GDM1 (cell line): ENCODE data around the gene PLA2G4D.

ENCODE experiments used
- DNase-seq: peaks from one replicate; lab custom pipeline; 2025; lab: John Stamatoyannopoulos, UW

Gene PLA2G4D

GRCh38 chr15:42090781-42091180 is 3.6 kb downstream of the PLA2G4D start:
- no peak for DNase-seq

GRCh38 chr15:42090370-42090769 is 4.0 kb downstream of the PLA2G4D start:
- no peak for DNase-seq

- no peak for DNase-seq
These were observed 4.4 kb downstream of the PLA2G4D start for GRCh38 chr15:42089942-42090341.

GRCh38 chr15:42088801-42089640 is 5.3 kb downstream of the PLA2G4D start:
- no peak for DNase-seq

DNA sequence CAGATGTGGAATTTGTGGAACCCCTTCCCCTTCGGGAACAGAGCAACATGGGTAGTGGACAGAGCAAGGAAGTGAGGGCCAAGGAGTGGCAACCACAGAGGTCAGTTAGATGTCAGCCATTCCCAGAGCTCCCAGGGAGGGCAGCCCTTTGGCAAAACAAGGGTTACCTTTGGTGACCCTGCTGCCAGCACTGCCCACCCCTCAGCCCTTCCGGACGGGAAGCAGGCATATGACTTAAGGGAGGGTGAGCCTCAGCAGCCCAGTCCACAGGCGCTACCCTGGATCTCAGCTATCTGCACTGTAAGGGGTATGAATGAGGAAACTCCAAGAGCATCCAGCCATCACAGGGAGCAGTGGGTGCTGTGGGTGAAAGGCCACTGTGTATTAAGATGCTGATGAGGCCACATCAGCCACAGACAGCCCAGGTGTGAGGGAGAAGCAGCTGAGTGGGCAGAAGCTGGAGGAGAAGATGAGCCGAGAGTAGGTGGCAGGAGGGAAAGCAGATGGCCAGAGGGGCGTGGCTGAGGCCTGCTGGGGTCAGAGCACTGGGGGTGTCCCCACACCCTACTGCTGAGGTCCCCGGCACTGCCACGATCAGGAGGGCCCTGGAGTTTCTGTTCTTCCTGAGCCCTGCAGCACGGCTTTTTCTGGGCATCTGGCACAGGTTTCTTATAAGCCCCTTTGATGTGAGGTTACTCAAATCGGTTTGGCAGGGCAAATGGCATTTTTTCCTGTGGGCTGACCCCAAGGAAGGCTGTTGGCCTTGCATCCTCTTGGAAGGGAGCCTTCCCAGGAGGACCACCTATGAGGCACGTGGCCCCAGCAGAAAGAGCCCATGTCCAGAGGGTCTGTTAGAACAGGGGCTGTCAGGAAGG is 6.2 kb downstream of the PLA2G4D start:
- no peak for DNase-seq

GRCh38 chr15:42087460-42087859 is 6.9 kb downstream of the PLA2G4D start:
- DNase-seq = no peak

DNA sequence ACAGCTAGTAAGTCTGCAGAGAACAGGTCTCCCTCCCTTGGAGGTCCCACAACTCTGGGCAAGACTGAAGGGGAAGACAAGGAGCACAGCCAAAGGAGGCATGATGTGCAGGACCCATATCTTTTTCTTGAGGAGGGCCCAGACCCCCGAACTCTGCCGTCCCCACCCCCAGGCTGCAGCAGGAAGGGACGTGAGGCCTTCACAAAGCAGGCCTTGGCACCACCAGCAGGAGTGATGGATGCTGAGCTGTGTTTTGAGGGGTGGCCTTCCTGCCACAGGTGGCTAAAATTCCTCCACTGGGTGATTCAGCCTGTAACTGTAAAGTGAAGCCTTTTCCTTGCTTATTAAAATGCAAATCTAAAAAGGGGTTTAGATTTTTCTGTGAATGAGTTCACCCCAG is 8.6 kb downstream of the PLA2G4D start:
- no peak for DNase-seq

DNA sequence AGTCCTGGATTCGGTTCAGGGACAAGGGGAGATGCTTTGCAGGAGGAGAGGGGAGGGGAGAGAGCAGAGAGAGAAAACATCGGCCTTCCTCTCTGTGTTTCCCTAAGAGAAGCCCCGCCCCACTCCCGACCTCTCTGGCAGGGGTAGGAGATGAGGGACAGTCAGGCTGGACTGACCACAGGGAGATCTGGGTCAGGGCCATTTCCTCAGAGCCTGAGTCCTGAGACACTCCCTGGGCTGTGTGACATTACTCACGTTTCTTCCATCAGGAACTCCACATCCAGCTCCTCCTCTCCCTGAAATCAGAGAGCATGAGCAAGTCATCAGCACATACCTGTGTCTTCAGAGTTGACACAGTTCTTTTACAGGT is 9.1 kb downstream of the PLA2G4D start:
- DNase-seq = no peak

DNA sequence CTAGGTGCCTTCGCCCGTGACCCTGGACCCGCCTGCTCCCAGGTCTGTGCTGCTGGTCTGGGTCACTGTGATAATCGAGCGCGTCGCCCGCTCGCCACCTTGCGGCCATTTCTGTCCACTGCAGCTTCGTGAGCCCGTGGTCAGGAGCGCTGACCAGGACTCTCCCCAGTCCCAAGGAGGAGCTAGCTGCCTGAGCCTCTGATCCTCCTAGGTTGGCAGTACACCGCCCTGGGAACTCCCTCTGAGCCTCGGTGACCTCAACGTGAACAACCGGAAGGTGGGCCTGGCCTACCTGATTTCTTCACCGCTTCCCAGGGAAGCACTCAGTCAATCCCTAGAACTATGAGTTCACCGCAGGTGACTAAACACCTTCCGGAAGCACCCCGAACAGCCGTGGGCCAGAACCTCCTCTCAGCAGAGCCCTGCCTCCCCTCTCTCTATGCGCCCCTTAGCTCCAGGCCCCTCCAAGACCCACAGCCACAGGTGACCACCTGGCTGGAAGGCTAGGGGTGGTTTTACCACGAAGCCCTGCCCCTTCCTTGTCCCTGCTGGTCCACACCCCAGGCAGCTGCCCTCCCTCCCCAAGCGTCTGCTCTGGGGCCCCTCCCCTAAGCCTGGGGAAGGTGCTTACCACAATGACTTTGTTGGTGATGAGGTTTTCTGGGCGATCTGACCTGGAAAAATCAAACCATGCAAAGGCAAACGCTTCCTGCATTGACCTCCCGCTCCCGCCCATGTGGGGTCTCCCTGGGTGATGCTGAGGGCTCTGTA is 9.7 kb downstream of the PLA2G4D start:
- DNase-seq = no peak

GRCh38 chr15:42083916-42084315 is 10.4 kb downstream of the PLA2G4D start:
- DNase-seq = no peak

GRCh38 chr15:42083605-42083908 is 10.8 kb downstream of the PLA2G4D start:
- no peak for DNase-seq

DNA sequence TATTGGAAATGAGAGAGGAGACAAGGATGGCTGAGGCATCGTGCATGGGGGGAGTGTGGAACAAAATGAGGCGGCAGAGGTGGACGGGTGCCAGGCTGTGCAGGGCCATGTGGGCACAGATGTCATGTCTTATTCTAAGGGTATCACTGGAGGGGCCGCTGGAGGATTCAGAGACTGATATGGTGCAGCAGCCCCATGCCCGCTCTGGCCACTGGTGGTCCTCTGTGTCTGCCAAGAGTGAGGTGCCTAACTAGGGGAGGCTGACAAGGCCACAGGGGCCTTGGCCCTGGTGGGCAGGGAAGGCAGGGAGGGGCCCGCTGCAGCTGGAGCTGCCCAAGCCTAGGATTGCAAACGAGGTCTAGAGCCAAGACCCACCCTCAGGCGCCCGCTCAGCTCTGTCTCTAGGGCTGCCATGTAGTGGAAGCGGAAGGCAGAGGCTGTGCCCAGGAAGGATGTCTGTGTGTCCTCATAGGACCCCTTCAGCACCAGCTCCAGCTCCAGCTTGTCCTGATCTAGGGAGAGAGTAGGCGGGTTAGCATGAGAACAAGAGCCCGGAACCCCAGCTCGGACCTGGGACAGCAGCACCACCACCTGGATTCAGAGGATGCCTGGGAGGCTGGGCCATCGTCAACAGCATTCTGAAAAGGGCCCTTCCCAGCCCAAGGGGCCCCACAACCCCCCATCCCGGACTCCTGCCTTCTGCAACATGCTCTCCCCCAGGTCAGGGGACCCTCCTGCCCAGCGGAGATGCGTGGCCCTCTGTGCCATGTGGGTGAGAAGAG is 11.3 kb downstream of the PLA2G4D start:
- no peak for DNase-seq

DNA sequence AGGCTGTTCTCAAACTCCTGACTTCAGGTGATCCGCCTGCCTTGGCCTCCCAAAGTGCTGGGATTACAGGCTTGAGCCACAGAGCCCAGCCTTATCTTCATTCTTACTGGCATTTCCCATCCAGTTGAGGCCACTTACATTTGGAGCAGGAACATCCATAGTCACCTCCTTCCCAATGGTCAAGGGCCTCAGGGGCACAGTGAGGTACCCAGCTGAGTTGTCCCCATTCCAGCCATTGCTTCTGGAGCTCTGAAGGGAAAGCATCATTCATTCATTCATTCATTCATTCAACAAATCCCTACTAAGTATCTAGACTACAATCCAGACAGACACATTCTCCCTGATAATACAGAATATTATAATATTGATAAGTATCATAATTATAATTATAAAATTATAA is 12.2 kb downstream of the PLA2G4D start:
- no peak for DNase-seq

- DNase-seq = no peak
These were observed 13.2 kb downstream of the PLA2G4D start for GRCh38 chr15:42080919-42081830.

- no peak for DNase-seq
These were observed 14.0 kb downstream of the PLA2G4D start for GRCh38 chr15:42080186-42080918.

GRCh38 chr15:42079401-42079908 is 14.9 kb downstream of the PLA2G4D start:
- DNase-seq = no peak

GRCh38 chr15:42078903-42079302 is 15.5 kb downstream of the PLA2G4D start:
- DNase-seq = no peak

DNA sequence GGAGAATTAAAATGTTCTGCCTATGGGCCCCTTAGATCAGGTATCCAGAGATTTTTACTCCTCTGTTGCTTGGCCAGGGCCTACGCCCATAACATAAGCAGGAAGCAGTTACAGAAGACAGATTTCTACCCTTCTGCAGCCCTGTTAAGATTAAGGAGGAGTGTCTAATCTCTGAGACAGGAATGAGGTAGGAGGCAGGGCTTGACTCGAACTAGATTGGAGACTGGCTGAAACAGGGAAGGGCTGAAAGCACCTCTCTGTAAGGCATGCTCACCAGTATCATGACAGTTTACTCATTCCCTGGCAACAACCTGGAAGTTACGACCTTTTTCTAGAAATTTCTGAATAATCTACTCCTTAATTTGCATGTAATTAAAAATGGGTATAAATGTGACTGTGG is 16.7 kb downstream of the PLA2G4D start:
- no peak for DNase-seq

DNA sequence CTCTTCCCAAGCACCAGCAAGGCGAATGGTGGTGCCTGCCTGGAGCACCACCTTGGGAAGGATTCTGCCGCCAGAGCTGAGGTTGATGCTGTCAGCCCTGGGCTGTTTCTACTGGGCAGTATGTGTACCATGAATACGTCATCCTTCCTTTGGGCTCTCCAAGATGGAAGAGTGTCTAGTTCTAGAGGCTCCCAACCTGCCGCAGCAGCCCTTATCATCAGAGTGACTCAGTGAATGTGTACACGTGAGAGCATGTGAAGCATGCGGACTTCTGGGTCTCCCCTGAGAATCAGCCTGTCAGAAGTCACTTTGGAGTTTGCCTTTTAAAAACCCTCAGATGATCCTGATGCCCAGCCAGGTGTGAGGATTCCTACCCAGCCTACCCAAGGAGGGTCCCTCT is 20.9 kb downstream of the PLA2G4D start:
- DNase-seq = no peak

DNA sequence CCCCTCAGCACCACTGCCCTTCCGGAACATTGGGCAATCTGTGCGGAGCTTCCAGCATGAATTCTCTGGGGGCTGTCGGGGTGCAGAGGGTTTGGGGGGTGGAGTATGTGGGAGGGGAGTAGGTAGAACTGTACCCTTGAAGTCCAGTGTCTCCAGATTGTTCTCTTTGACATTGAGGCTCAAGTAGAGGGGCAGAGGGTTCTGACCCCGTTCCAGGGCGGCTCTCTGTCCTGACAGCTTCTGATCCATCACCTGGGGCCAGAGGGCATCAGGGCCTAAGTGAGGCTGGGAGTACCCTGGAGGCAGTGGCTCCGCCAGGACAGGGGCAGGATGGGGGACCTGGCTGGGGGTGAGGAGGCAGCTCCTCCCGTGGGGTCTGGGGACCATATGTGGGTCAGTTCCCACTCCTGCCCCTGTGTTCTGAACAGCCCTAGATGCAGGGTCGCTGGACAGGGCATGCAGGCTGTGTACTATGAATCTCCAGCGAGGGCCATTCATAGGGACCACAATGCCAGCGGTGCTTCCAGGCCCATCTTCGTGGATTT is 22.1 kb downstream of the PLA2G4D start:
- DNase-seq = no peak
